H1 (cell line): Measurements from ENCODE around the gene ZBTB43. TPM values are rescaled to one million over a fixed set of nuclear protein-coding genes. Genes with fewer than 3 reads are reported as not detected.

Experiments
- BCL11A ChIP-seq, 2 experiments: IDR thresholded peaks; one replicate each; pipeline ENCODE4 v1.6.1; 2011; ENCODE audit warnings: low read depth in 2 of 2, low read length in 2 of 2, mild to moderate bottlenecking in 2 of 2
- CREB1 ChIP-seq: IDR thresholded peaks from 2 replicates; pipeline ENCODE4 v1.6.1; 2012; ENCODE audit warnings: inconsistent platforms
- EP300 ChIP-seq, 2 experiments: IDR thresholded peaks; 1 replicate in 1 of 2; 2 replicates in 1 of 2; pipeline ENCODE4 v1.6.1; 2011 to 2012; ENCODE audit warnings: low read depth in 2 of 2, low read length in 2 of 2, mild to moderate bottlenecking in 2 of 2, borderline replicate concordance in 1 of 2, inconsistent platforms in 1 of 2, moderate library complexity in 1 of 2
- GABPA ChIP-seq: IDR thresholded peaks from 2 replicates; pipeline ENCODE4 v1.6.1; 2011; ENCODE audit warnings: mild to moderate bottlenecking, low read length, moderate library complexity, borderline replicate concordance; ENCODE audit not compliant: insufficient read depth
- HDAC2 ChIP-seq, 2 experiments: fragments of 300-600 bp in 1 of 2; sonication (generic) in 1 of 2; IDR thresholded peaks; 2 replicates each; pipeline ENCODE4 v1.6.1; 2011 to 2012; ENCODE audit warnings: low read depth in 2 of 2, low read length in 2 of 2, mild to moderate bottlenecking in 2 of 2, moderate library complexity in 2 of 2, borderline replicate concordance in 1 of 2, inconsistent platforms in 1 of 2
- JUND ChIP-seq: IDR thresholded peaks from 2 replicates; pipeline ENCODE4 v1.6.1; 2011; ENCODE audit warnings: mild to moderate bottlenecking, improper control_type of control experiment, low read length
- KDM1A ChIP-seq: fragments of 200-600, 300-600 bp; sonication (generic); IDR thresholded peaks from 2 replicates; pipeline ENCODE4 v1.7.1; 2016; ENCODE audit warnings: mild to moderate bottlenecking, low read length, borderline replicate concordance
- KDM4A ChIP-seq: IDR thresholded peaks from one replicate; pipeline ENCODE4 v1.7.1; 2012; ENCODE audit warnings: low read depth, mild to moderate bottlenecking, moderate library complexity, low read length, inconsistent platforms; ENCODE audit not compliant: severe bottlenecking
- RFX5 ChIP-seq: IDR thresholded peaks from 2 replicates; pipeline ENCODE4 v1.6.1; 2011; ENCODE audit warnings: low read depth, low read length, improper control_type of control experiment, borderline replicate concordance
- SAP30 ChIP-seq: fragments of 300-600 bp; sonication (generic); IDR thresholded peaks from 2 replicates; pipeline ENCODE4 v1.7.1; 2012; ENCODE audit warnings: low read length, moderate library complexity, mild to moderate bottlenecking, inconsistent platforms; ENCODE audit not compliant: insufficient read depth, insufficient replicate concordance
- SIN3A ChIP-seq, 2 experiments: IDR thresholded peaks in 1 of 2; conservative IDR thresholded peaks in 1 of 2; 2 replicates each; pipeline ENCODE4 v1.6.1; 2011 to 2012; ENCODE audit warnings: low read length in 2 of 2, improper control_type of control experiment in 1 of 2, low read depth in 1 of 2, mild to moderate bottlenecking in 1 of 2
- SIX5 ChIP-seq: IDR thresholded peaks from 2 replicates; pipeline ENCODE4 v1.6.1; 2011; ENCODE audit warnings: mild to moderate bottlenecking, low read depth, low read length
- SP1 ChIP-seq: IDR thresholded peaks from 2 replicates; pipeline ENCODE4 v1.6.1; 2011; ENCODE audit warnings: low read depth, low read length
- SP2 ChIP-seq: IDR thresholded peaks from 2 replicates; pipeline ENCODE4 v1.6.1; 2012; ENCODE audit warnings: mild to moderate bottlenecking, low read length, inconsistent platforms
- SP4 ChIP-seq: IDR thresholded peaks from 2 replicates; pipeline ENCODE4 v1.6.1; 2012; ENCODE audit warnings: low read length, inconsistent platforms
- SRF ChIP-seq: IDR thresholded peaks from 2 replicates; pipeline ENCODE4 v1.6.1; 2011; ENCODE audit warnings: mild to moderate bottlenecking, low read depth, low read length, moderate library complexity
- TAF1 ChIP-seq: IDR thresholded peaks from 2 replicates; pipeline ENCODE4 v1.6.1; 2011; ENCODE audit warnings: mild to moderate bottlenecking, low read depth, low read length
- polyA plus RNA-seq, 7 experiments: library from polyadenylated mRNA; depleted of rRNA in 3 of 7; stranded (reverse) in 5 of 7; unstranded in 2 of 7; fragments of >200 nt in 5 of 7; fragments of 200-250 nt in 2 of 7; gene quantifications; 1 replicate in 5 of 7; 2 replicates in 1 of 7; 4 replicates in 1 of 7; pipeline versions ENCODE4 v1.2.1 to v1.2.3, GENCODE V29; 2011 to 2013; ENCODE audit warnings: missing spikeins in 2 of 7, mixed read lengths in 2 of 7
- total RNA-seq: library from RNA; stranded (reverse); fragmentation: NEBNext Ultra II Directional; extraction: Animal tissue kit (Norgen Biotek cat#: 25700); gene quantifications from 2 replicates; pipeline ENCODE4 v1.2.1, GENCODE V29; 2021
- TF ChIP-seq, protein P1 (sequence below): IDR thresholded peaks from 2 replicates; pipeline ENCODE4 v1.6.1; 2011; ENCODE audit warnings: low read depth, mild to moderate bottlenecking, low read length; ENCODE audit not compliant: insufficient read depth
- TF ChIP-seq, protein P2 (sequence below): IDR thresholded peaks from 2 replicates; pipeline ENCODE4 v1.6.1; 2011; ENCODE audit warnings: low read length, improper control_type of control experiment
- TF ChIP-seq, protein P3 (sequence below), 3 experiments: IDR thresholded peaks; 1 replicate in 2 of 3; 2 replicates in 1 of 3; pipeline versions ENCODE4 v1.5.1 to v1.6.1; 2011; ENCODE audit warnings: low read length in 3 of 3, mild to moderate bottlenecking in 3 of 3, inconsistent platforms in 2 of 3, low read depth in 1 of 3, moderate library complexity in 1 of 3; ENCODE audit not compliant: insufficient read depth in 1 of 3; ENCODE audit errors: control extremely low read depth in 1 of 3

ZBTB43 gene
- total and polyA plus RNA-seq, 2 of the 8 experiments (the other 6 are each of a cell fraction or from before 2014, with no cell fraction given), result 4.1 to 16.7 TPM

DNA sequence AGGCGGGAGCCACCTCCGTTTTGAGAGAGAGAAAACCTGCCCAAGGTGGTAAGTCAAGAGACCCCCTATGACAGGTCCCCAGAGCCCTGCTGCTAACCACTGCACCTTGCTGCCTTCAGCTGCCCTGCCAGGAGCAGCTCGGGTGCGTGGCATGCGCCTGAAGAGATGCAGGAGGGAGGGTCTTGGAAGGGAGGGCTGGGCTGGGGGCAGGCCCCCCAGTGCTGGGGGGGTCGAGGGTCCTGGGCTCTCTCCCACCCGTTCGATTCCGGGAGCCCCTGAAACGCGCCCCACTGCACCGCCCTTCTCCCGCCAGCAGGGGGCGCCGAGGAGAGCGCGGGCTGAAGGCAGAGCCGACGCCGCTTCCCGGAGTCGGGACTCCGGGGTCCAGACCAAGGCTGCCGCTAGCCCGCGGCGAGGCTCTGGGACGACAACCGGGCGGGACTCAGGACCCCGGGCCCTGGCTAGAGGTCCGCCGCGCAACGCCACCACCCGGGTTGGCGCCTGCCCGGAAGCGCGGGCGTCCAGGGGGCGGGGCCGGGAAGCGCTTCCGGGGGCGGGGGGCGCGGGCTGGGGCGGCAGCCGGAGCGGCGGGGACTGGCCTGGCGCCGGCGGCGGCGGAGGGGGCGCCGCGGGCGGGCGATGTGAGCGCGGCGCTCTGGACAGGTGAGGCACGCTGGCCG lies 55.4 kb downstream of the ZBTB43 start, which contains the start of gene ZBTB34 (continued):
- TF ChIP-seq SP1 (0 out of 2 replicates have a peak, but pooled peaks have one; percentile 8), EP300 (IDR thresholded peaks at IDR 0.05; ENCODE audit: borderline replicate concordance in 1 of 2, low read depth in 2 of 2, low read length in 2 of 2) (no peak), CREB1 (0 out of 2 replicates have a peak, but pooled peaks have one; percentile 31), JUND (no peak), KDM4A (no peak), TAF1 (no peak), SRF (no peak), SIX5 (no peak), SAP30 (no peak), SP4 (no peak), KDM1A (no peak), GABPA (no peak), RFX5 (no peak), SIN3A (conservative IDR thresholded peaks at IDR 0.05 in 1 of 2, IDR thresholded peaks at IDR 0.05 in 1 of 2; ENCODE audit: low read depth in 1 of 2, low read length in 2 of 2) (no peak), BCL11A (IDR thresholded peaks at IDR 0.05; ENCODE audit: low read depth in 2 of 2, low read length in 2 of 2) (no peak), HDAC2 (IDR thresholded peaks at IDR 0.05; ENCODE audit: borderline replicate concordance in 1 of 2, low read depth in 2 of 2, low read length in 2 of 2) (no peak), SP2 (no peak)
- TF ChIP-seq, protein P1, sequence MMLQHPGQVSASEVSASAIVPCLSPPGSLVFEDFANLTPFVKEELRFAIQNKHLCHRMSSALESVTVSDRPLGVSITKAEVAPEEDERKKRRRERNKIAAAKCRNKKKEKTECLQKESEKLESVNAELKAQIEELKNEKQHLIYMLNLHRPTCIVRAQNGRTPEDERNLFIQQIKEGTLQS, result no peak
- TF ChIP-seq, protein P2, sequence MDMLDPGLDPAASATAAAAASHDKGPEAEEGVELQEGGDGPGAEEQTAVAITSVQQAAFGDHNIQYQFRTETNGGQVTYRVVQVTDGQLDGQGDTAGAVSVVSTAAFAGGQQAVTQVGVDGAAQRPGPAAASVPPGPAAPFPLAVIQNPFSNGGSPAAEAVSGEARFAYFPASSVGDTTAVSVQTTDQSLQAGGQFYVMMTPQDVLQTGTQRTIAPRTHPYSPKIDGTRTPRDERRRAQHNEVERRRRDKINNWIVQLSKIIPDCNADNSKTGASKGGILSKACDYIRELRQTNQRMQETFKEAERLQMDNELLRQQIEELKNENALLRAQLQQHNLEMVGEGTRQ, result no peak
- TF ChIP-seq, protein P3, sequence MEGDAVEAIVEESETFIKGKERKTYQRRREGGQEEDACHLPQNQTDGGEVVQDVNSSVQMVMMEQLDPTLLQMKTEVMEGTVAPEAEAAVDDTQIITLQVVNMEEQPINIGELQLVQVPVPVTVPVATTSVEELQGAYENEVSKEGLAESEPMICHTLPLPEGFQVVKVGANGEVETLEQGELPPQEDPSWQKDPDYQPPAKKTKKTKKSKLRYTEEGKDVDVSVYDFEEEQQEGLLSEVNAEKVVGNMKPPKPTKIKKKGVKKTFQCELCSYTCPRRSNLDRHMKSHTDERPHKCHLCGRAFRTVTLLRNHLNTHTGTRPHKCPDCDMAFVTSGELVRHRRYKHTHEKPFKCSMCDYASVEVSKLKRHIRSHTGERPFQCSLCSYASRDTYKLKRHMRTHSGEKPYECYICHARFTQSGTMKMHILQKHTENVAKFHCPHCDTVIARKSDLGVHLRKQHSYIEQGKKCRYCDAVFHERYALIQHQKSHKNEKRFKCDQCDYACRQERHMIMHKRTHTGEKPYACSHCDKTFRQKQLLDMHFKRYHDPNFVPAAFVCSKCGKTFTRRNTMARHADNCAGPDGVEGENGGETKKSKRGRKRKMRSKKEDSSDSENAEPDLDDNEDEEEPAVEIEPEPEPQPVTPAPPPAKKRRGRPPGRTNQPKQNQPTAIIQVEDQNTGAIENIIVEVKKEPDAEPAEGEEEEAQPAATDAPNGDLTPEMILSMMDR (IDR thresholded peaks at IDR 0.05; ENCODE audit: control extremely low read depth in 1 of 3, insufficient read depth in 1 of 3, low read depth in 1 of 3, low read length in 3 of 3), result peak; percentile 81 to 90 (median 89)
